ENCODE results near the gene MPI. TPM values are rescaled to one million over a fixed set of nuclear protein-coding genes. Genes with fewer than 3 reads are reported as not detected.

Gene MPI
- polyA plus RNA-seq, 1 of the 3 experiments (the other 2 are of a cell fraction): 58.2 TPM

DNA sequence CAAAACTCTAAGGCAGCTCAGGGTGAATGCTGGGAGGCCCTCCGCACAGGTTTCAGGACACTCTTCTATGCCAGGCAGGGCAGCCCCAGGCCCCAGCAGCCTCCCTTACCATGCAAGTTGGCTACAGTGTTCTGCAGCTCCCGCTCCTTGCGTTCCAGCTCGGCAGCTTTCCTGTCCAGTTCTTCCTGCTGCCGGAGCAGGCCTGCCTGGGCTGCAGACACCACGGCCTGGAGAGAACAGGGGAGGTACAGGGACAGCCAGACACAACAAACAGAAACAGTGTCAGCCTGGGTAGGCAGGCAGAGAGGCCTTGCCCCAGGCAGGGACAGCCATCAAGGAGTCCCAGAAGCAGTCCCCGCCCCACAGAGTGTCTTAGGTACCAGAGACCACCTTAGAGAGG is 37.9 kb upstream of the MPI start:
- CTCF ChIA-PET: interaction anchor here (1.9 to 2.9 kb wide), 3 partner anchors 9 to 217 kb away, joined by 5 to 12 read pairs (median 8); partner anchors contain the start of gene ULK3
- POLR2A ChIA-PET: interaction anchor here (0.8 kb wide), 1 partner anchor 143 kb away, joined by 3 read pairs; the partner anchor contains the start of gene SCAMP5

More for the DNA sequence above, 37.9 kb upstream of the MPI start:
- Histone ChIP-seq H2AFZ (ENCODE audit: low read depth) (no peak overlapping the region), H4K20me1 (ENCODE audit: insufficient read depth) (peaks cover 5% of the 10 kb centered on the region; the same call in 1 of the 2 replicates), H3K9me3 (no peaks in the 10 kb centered on the region), H3K27ac (ENCODE audit: low read depth in 2 of 2, low read length in 1 of 2) (no peak overlapping the region), H3K4me2 (no peak overlapping the region), H3K4me3 (ENCODE audit: low read depth in 2 of 2, low read length in 1 of 2) (no peak overlapping the region), H3K27me3 (ENCODE audit: insufficient read depth) (no peaks in the 10 kb centered on the region), H3K9me2 (no peaks in the 10 kb centered on the region), H3F3A (replicated peaks; ENCODE audit: insufficient read depth) (no peaks in the 10 kb centered on the region), H3K36me3 (replicated peaks in 1 of 2; ENCODE audit: control insufficient read depth in 1 of 2, insufficient read depth in 2 of 2, low read length in 1 of 2) (peaks cover 0 to 56% of the 10 kb centered on the region in 2 experiments), H3K4me1 (ENCODE audit: control insufficient read depth in 1 of 2, insufficient read depth in 2 of 2, low read depth in 1 of 2, low read length in 1 of 2) (peaks cover 0 to 7% of the 10 kb centered on the region in 2 experiments; a peak in 1 of 4 replicates), H3K9ac (no peak overlapping the region), H3K79me2 (ENCODE audit: insufficient read depth) (peaks cover 17% of the 10 kb centered on the region)
- no peak for TF ChIP-seq EZH2phosphoT487 (IDR thresholded peaks at IDR 0.05; ENCODE audit: borderline replicate concordance, low read depth)
- TF ChIP-seq, protein P1, sequence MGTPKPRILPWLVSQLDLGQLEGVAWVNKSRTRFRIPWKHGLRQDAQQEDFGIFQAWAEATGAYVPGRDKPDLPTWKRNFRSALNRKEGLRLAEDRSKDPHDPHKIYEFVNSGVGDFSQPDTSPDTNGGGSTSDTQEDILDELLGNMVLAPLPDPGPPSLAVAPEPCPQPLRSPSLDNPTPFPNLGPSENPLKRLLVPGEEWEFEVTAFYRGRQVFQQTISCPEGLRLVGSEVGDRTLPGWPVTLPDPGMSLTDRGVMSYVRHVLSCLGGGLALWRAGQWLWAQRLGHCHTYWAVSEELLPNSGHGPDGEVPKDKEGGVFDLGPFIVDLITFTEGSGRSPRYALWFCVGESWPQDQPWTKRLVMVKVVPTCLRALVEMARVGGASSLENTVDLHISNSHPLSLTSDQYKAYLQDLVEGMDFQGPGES (IDR thresholded peaks at IDR 0.05; ENCODE audit: low read depth, low read length): no peak
- TF ChIP-seq YY1 (IDR thresholded peaks at IDR 0.05; ENCODE audit: low read depth): no peak
- TF ChIP-seq RAD21 (IDR thresholded peaks at IDR 0.05; ENCODE audit: low read length): no peak
- TF ChIP-seq GABPA (IDR thresholded peaks at IDR 0.05; ENCODE audit: low read depth): no peak
- TF ChIP-seq SIN3A (IDR thresholded peaks at IDR 0.05; ENCODE audit: borderline replicate concordance, low read depth, low read length): no peak
- no peak for TF ChIP-seq MXI1 (IDR thresholded peaks at IDR 0.05; ENCODE audit: low read depth, low read length)
- no peak for TF ChIP-seq SMC3 (IDR thresholded peaks at IDR 0.05; ENCODE audit: low read depth, low read length)
- TF ChIP-seq REST (IDR thresholded peaks at IDR 0.05; ENCODE audit: low read depth, low read length): no peak
- no peak for TF ChIP-seq TCF12 (IDR thresholded peaks at IDR 0.05)
- no peak for TF ChIP-seq EP300 (IDR thresholded peaks at IDR 0.05; ENCODE audit: borderline replicate concordance in 1 of 2, low read depth in 1 of 2, low read length in 1 of 2)
- TF ChIP-seq, protein P2, sequence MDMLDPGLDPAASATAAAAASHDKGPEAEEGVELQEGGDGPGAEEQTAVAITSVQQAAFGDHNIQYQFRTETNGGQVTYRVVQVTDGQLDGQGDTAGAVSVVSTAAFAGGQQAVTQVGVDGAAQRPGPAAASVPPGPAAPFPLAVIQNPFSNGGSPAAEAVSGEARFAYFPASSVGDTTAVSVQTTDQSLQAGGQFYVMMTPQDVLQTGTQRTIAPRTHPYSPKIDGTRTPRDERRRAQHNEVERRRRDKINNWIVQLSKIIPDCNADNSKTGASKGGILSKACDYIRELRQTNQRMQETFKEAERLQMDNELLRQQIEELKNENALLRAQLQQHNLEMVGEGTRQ (IDR thresholded peaks at IDR 0.05; ENCODE audit: borderline replicate concordance, low read depth, low read length): no peak
- no peak for TF ChIP-seq PBX3 (IDR thresholded peaks at IDR 0.05)
- TF ChIP-seq, protein P3, sequence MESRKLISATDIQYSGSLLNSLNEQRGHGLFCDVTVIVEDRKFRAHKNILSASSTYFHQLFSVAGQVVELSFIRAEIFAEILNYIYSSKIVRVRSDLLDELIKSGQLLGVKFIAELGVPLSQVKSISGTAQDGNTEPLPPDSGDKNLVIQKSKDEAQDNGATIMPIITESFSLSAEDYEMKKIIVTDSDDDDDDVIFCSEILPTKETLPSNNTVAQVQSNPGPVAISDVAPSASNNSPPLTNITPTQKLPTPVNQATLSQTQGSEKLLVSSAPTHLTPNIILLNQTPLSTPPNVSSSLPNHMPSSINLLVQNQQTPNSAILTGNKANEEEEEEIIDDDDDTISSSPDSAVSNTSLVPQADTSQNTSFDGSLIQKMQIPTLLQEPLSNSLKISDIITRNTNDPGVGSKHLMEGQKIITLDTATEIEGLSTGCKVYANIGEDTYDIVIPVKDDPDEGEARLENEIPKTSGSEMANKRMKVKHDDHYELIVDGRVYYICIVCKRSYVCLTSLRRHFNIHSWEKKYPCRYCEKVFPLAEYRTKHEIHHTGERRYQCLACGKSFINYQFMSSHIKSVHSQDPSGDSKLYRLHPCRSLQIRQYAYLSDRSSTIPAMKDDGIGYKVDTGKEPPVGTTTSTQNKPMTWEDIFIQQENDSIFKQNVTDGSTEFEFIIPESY (IDR thresholded peaks at IDR 0.05; ENCODE audit: borderline replicate concordance, low read depth): no peak
- TF ChIP-seq, protein P4, sequence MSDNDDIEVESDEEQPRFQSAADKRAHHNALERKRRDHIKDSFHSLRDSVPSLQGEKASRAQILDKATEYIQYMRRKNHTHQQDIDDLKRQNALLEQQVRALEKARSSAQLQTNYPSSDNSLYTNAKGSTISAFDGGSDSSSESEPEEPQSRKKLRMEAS (IDR thresholded peaks at IDR 0.05; ENCODE audit: low read depth): no peak
- no peak for TF ChIP-seq NFIC (IDR thresholded peaks at IDR 0.05; ENCODE audit: borderline replicate concordance)
- no peak for DNase-seq
- 100% methylated on average over 2 of the region's 7 CpGs for WGBS (ENCODE audit: low lambda C conversion rate)

All from SK-N-SH (cell line).